Measurements from ENCODE around the gene SSH2. TPM values are rescaled to one million over a fixed set of nuclear protein-coding genes. Genes with fewer than 3 reads are reported as not detected.

Gene SSH2
- polyA plus RNA-seq, 3 donors = 31.9 to 66.6 (median 54.0) TPM

GRCh38 chr17:29693751-29694150 is 236.3 kb downstream of the SSH2 start:
- Mint-ChIP-seq H3K27ac (peak overlapping the region in 5 of 7 donors; percentile 78 to 92 (median 84)), H3K36me3 (peaks cover 52 to 74% of the 10 kb centered on the region in 2 donors), H3K9me3 (no peaks in the 10 kb centered on the region), H3K4me1 (peaks cover 37% of the 10 kb centered on the region), H3K27me3 (ENCODE audit: low read depth in 3 of 3) (no peaks in the 10 kb centered on the region), H3K4me3 (no peak overlapping the region)
- Histone ChIP-seq H3K36me3 (replicated peaks in 1 of 2; ENCODE audit: control insufficient read depth in 1 of 2, insufficient read depth in 2 of 2, low read length in 2 of 2) (peaks cover 62 to 64% of the 10 kb centered on the region in 2 donors), H3K79me2 (ENCODE audit: insufficient read depth, low read length) (peaks cover 53% of the 10 kb centered on the region), H3K4me3 (replicated peaks in 1 of 3; ENCODE audit: low read depth in 2 of 3, low read length in 3 of 3) (no peak overlapping the region), H3K27ac (ENCODE audit: low read depth in 1 of 2, low read length in 2 of 2) (peak overlapping the region in 1 of 2 donors; percentile 66), H3K9ac (ENCODE audit: insufficient read depth, low read length, poor library complexity, severe bottlenecking) (no peak overlapping the region), H2AFZ (ENCODE audit: insufficient read depth, low read depth, low read length, poor library complexity, severe bottlenecking) (no peak overlapping the region), H3K4me2 (replicated peaks; ENCODE audit: extremely low read depth, low read length, poor library complexity, severe bottlenecking) (no peak overlapping the region), H3K9me3 (replicated peaks in 1 of 2; ENCODE audit: control insufficient read depth in 1 of 2, insufficient read depth in 1 of 2, low read length in 2 of 2) (no peaks in the 10 kb centered on the region), H3K27me3 (ENCODE audit: control insufficient read depth in 2 of 2, insufficient read depth in 2 of 2, low read length in 2 of 2) (no peaks in the 10 kb centered on the region), H3K4me1 (ENCODE audit: control insufficient read depth in 1 of 2, insufficient read depth in 2 of 2, low read length in 2 of 2) (peaks cover 30 to 34% of the 10 kb centered on the region in 2 donors), H4K20me1 (ENCODE audit: insufficient read depth, low read length) (no peaks in the 10 kb centered on the region)
- no peak for DNase-seq
- WGBS (ENCODE audit: insufficient coverage) = no CpG with 5 or more reads among the region's 3 CpGs
- intact Hi-C loops (cut with micrococcal nuclease) = no loop called here
- TF ChIP-seq CTCF (IDR thresholded peaks at IDR 0.05) = no peak

- peaks cover 43% of the 10 kb centered on the region for H3K79me2 ChIP-seq (ENCODE audit: insufficient read depth, low read length)
- H3K4me3 ChIP-seq (replicated peaks in 1 of 3; ENCODE audit: low read depth in 2 of 3, low read length in 3 of 3) = no peak overlapping the region
- Mint-ChIP-seq H3K27ac (peak overlapping the region in 1 of 7 donors; percentile 34), H3K36me3 (peaks cover 52 to 75% of the 10 kb centered on the region in 2 donors), H3K9me3 (peaks cover 0 to 1% (median 0%) of the 10 kb centered on the region in 7 donors), H3K4me3 (no peak overlapping the region), H3K4me1 (peaks cover 30% of the 10 kb centered on the region), H3K27me3 (ENCODE audit: low read depth in 3 of 3) (peaks cover 0 to 2% (median 0%) of the 10 kb centered on the region in 3 donors)
- WGBS (ENCODE audit: insufficient coverage) = no CpG with 5 or more reads among the region's 2 CpGs
- H3K36me3 ChIP-seq (replicated peaks in 1 of 2; ENCODE audit: control insufficient read depth in 1 of 2, insufficient read depth in 2 of 2, low read length in 2 of 2) = peaks cover 56 to 74% of the 10 kb centered on the region in 2 donors
- intact Hi-C loops (cut with micrococcal nuclease) = no loop called here
- no peak overlapping the region for H3K9ac ChIP-seq (ENCODE audit: insufficient read depth, low read length, poor library complexity, severe bottlenecking)
- no peaks in the 10 kb centered on the region for H3K9me3 ChIP-seq (replicated peaks in 1 of 2; ENCODE audit: control insufficient read depth in 1 of 2, insufficient read depth in 1 of 2, low read length in 2 of 2)
- H3K27me3 ChIP-seq (ENCODE audit: control insufficient read depth in 2 of 2, insufficient read depth in 2 of 2, low read length in 2 of 2) = no peaks in the 10 kb centered on the region
- no peak overlapping the region for H2AFZ ChIP-seq (ENCODE audit: insufficient read depth, low read depth, low read length, poor library complexity, severe bottlenecking)
- DNase-seq = no peak
- peaks cover 10% of the 10 kb centered on the region for H4K20me1 ChIP-seq (ENCODE audit: insufficient read depth, low read length)
- no peak overlapping the region for H3K4me2 ChIP-seq (replicated peaks; ENCODE audit: extremely low read depth, low read length, poor library complexity, severe bottlenecking)
- H3K4me1 ChIP-seq (ENCODE audit: control insufficient read depth in 1 of 2, insufficient read depth in 2 of 2, low read length in 2 of 2) = peaks cover 25 to 28% of the 10 kb centered on the region in 2 donors
- TF ChIP-seq CTCF (IDR thresholded peaks at IDR 0.05) = no peak
- no peak overlapping the region for H3K27ac ChIP-seq (ENCODE audit: low read depth in 1 of 2, low read length in 2 of 2)
Observed at GRCh38 chr17:29687596-29687995, 242.4 kb downstream of the SSH2 start.
